K562 (cell line): ENCODE results near the gene NSMF. TPM values are rescaled to one million over a fixed set of nuclear protein-coding genes. Genes with fewer than 3 reads are reported as not detected.

Experiments used
- ATAC-seq: fragments of 200-7000 bp; cut with Tn5 transposase; 3 replicates; pipeline ENCODE4 v1.9.1; 2020; ENCODE audit warnings: moderate library complexity
- BruUV-seq: library from RNA; stranded (reverse); fragments of 400-500 nt; replicated peaks from 2 replicates; lab custom pipeline; 2021; lab: Mats Ljungman, UMichigan
- CTCF ChIA-PET: fragments of 300-600 bp; formaldehyde crosslinking; extraction: SDS; loops from one replicate; lab custom pipeline; 2021; ENCODE audit warnings: low intra/inter-chr PET ratio; lab: Yijun Ruan, JAX
- POLR2A ChIA-PET: fragments of 300-600, 350-650 bp; sonication (Branson Sonifier 250); formaldehyde crosslinking; extraction: SDS; loops from one replicate; lab custom pipeline; 2021; ENCODE audit warnings: antibody characterized with exemption, inconsistent platforms; lab: Yijun Ruan, JAX
- DNase-seq, 4 experiments: peaks; one replicate each; pipeline versions ENCODE4 v3.0.0 to v3.0.0-alpha.2; 2011 to 2018; ENCODE audit warnings: low spot score in 3 of 4, mixed read lengths in 3 of 4; ENCODE audit errors: extremely low read depth in 1 of 4
- FAIRE-seq: peaks from 2 replicates; lab custom pipeline; 2011; peaks lifted over from hg19 to GRCh38; lab: Jason Lieb, UNC
- H2AFZ ChIP-seq: 2 replicates; pipeline ENCODE4 v1.6.0; 2011; ENCODE audit warnings: low read depth, low read length, control low read depth, inconsistent platforms
- H3K27ac ChIP-seq: fragments of 200-600 bp; 3 replicates; pipeline ENCODE4 v1.8.0; 2011; ENCODE audit warnings: low read depth, mild to moderate bottlenecking, control low read depth, inconsistent platforms, low read length, moderate library complexity, mixed read lengths; ENCODE audit errors: extremely low read depth
- H3K27me3 ChIP-seq, 2 experiments: fragments of 300-600 bp in 1 of 2; 2 replicates in 1 of 2; 3 replicates in 1 of 2; pipeline versions ENCODE4 v1.6.0 to v1.8.0; 2011; ENCODE audit warnings: inconsistent platforms in 2 of 2, low read length in 2 of 2, mild to moderate bottlenecking in 1 of 2, mixed read lengths in 1 of 2, moderate library complexity in 1 of 2; ENCODE audit not compliant: control insufficient read depth in 2 of 2, insufficient read depth in 2 of 2
- H3K36me3 ChIP-seq: fragments of 300-600 bp; 3 replicates; pipeline ENCODE4 v1.8.0; 2011; ENCODE audit warnings: mild to moderate bottlenecking, low read length, inconsistent platforms; ENCODE audit not compliant: control insufficient read depth, insufficient read depth
- H3K4me1 ChIP-seq, 2 experiments: fragments of 200-600 bp in 1 of 2; replicated peaks in 1 of 2; 2 replicates in 1 of 2; 3 replicates in 1 of 2; pipeline versions ENCODE4 v1.5.1 to v1.8.0; 2011; ENCODE audit warnings: inconsistent platforms in 2 of 2, low read length in 2 of 2, mild to moderate bottlenecking in 1 of 2, mixed read lengths in 1 of 2, moderate library complexity in 1 of 2; ENCODE audit not compliant: control insufficient read depth in 2 of 2, insufficient read depth in 2 of 2
- H3K4me2 ChIP-seq: 2 replicates; pipeline ENCODE4 v1.6.1; 2011; ENCODE audit warnings: low read length, control low read depth, inconsistent platforms, mixed read lengths; ENCODE audit not compliant: insufficient read depth
- H3K4me3 ChIP-seq: fragments of 200-600 bp; sonication (generic), shearing (Covaris generic); 2 replicates; pipeline ENCODE4 v1.5.1; 2016; ENCODE audit warnings: control low read depth, inconsistent platforms
- H3K79me2 ChIP-seq: fragments of 200-600 bp; 3 replicates; pipeline ENCODE4 v1.8.0; 2011; ENCODE audit warnings: low read length, inconsistent platforms; ENCODE audit not compliant: control insufficient read depth, insufficient read depth
- H3K9ac ChIP-seq, 2 experiments: 2 replicates each; pipeline versions ENCODE4 v1.6.0 to v1.6.1; 2011; ENCODE audit warnings: low read depth in 2 of 2, low read length in 2 of 2, control low read depth in 1 of 2, inconsistent platforms in 1 of 2, mild to moderate bottlenecking in 1 of 2, mixed read lengths in 1 of 2; ENCODE audit not compliant: insufficient read depth in 1 of 2
- H3K9me1 ChIP-seq: one replicate; pipeline ENCODE4 v1.6.0; 2011; ENCODE audit warnings: inconsistent platforms, mild to moderate bottlenecking, low read length, moderate library complexity; ENCODE audit not compliant: control insufficient read depth, insufficient read depth
- H3K9me3 ChIP-seq: replicated peaks from 2 replicates; pipeline ENCODE4 v1.5.1; 2011; ENCODE audit warnings: low read depth, low read length, inconsistent platforms; ENCODE audit not compliant: control insufficient read depth, insufficient read depth
- H4K20me1 ChIP-seq: replicated peaks from 2 replicates; pipeline ENCODE4 v1.6.1; 2011; ENCODE audit warnings: low read length, inconsistent platforms, mixed read lengths; ENCODE audit not compliant: control insufficient read depth, insufficient read depth
- CCNT2 ChIP-seq: IDR thresholded peaks from 2 replicates; pipeline ENCODE4 v1.6.1; 2011; ENCODE audit warnings: borderline replicate concordance, low read depth, mild to moderate bottlenecking, moderate library complexity, mixed read lengths, low read length; ENCODE audit not compliant: insufficient read length; ENCODE audit errors: extremely low read depth
- GABPB1 ChIP-seq: sonication (generic); formaldehyde crosslinking; IDR thresholded peaks from 2 replicates; pipeline ENCODE4 v1.8.0; 2022; ENCODE audit warnings: mild to moderate bottlenecking, missing genetic modification reagents
- MAFK ChIP-seq: IDR thresholded peaks from 2 replicates; pipeline ENCODE4 v1.6.1; 2011; ENCODE audit warnings: low read length, improper control_type of control experiment
- PTBP1 ChIP-seq: fragments of 200-400 bp; formaldehyde crosslinking; IDR thresholded peaks from 2 replicates; pipeline ENCODE4 v1.6.1; 2017; ENCODE audit warnings: low read depth, low read length
- ZHX1 ChIP-seq: fragments of 150-350 bp; conservative IDR thresholded peaks from 2 replicates; pipeline ENCODE4 v1.6.1; 2014; ENCODE audit warnings: low read length
- WGBS: fragments of 100-300 bp; shearing (Covaris generic); methylation state at CpG from one replicate; pipeline ENCODE4 v1.1.6; 2016; ENCODE audit warnings: low coverage, mixed read lengths; ENCODE audit not compliant: insufficient coverage; ENCODE audit errors: missing lambda C conversion rate; 5-methylcytosine and 5-hydroxymethylcytosine counted together
- in situ Hi-C: fragments of 300-500 bp; cut with MboI; formaldehyde crosslinking; loops from 4 replicates; pipeline ENCODE4 v1.15.0; 2018; ENCODE audit warnings: inconsistent platforms, mixed read lengths
- intact Hi-C: fragments of 100-400 bp; cut with micrococcal nuclease; formaldehyde crosslinking; loops from 2 replicates; pipeline ENCODE4 v1.14.2; 2022
- polyA plus RNA-seq, 8 experiments: library from polyadenylated mRNA; depleted of rRNA in 4 of 8; stranded (reverse) in 5 of 8; unstranded in 3 of 8; fragments of >200 nt; fragmentation: Nextera tagmentation in 2 of 8; fragmentation: Illumina TruSeq in 1 of 8; extraction: Ambion mirVana in 2 of 8; extraction: Trizol in 1 of 8; gene quantifications; 2 replicates each; pipeline versions ENCODE4 v1.2.1 to v1.2.3, GENCODE V29; 2011 to 2014; ENCODE audit warnings: inconsistent platforms in 1 of 8, missing spikeins in 1 of 8
- total RNA-seq, 7 experiments: library from RNA; depleted of rRNA in 6 of 7; stranded (reverse); fragments of >200 nt in 6 of 7; fragmentation: Illumina TruSeq in 2 of 7; extraction: Trizol in 2 of 7; gene quantifications; 2 replicates each; pipeline versions ENCODE4 v1.2.1 to v1.2.3, GENCODE V29; 2011 to 2021; ENCODE audit warnings: low replicate concordance in 1 of 7

Gene NSMF
- total and polyA plus RNA-seq, 9 of the 15 experiments (the other 6 are each of a cell fraction or from before 2014, with no cell fraction given): 0.20 to 82.7 (median 29.3) TPM

GRCh38 chr9:137486545-137487453 lies 27.7 kb upstream of the NSMF start:
- H3K27me3 ChIP-seq: no peaks in the 10 kb centered on the region; a peak in 1 of 5 replicates
- H3K79me2 ChIP-seq: no peaks in the 10 kb centered on the region
- FAIRE-seq (no peak), ATAC-seq (no peak), DNase-seq (no peak)
- H3K9me3 ChIP-seq: no peaks in the 10 kb centered on the region
- H3K9ac ChIP-seq: peak overlapping the region in 1 of 2 experiments; percentile 77; a peak in 2 of 4 replicates
- no peaks in the 10 kb centered on the region for H3K36me3 ChIP-seq
- H3K9me1 ChIP-seq: no peaks in the 10 kb centered on the region
- H2AFZ ChIP-seq: no peak overlapping the region
- H3K27ac ChIP-seq: no peak overlapping the region
- ChIA-PET CTCF (no interaction called here), POLR2A (interaction anchor here (0.6 to 0.9 kb wide), 3 partner anchors 13 to 34 kb away, joined by 3 read pairs; no protein-coding TSS in a partner anchor)
- in situ Hi-C loops (no loop called here), intact Hi-C loops (no loop called here)
- 67% methylated on average over 30 of the region's 35 CpGs for WGBS
- H4K20me1 ChIP-seq: no peaks in the 10 kb centered on the region
- H3K4me1 ChIP-seq: peaks cover 31 to 68% of the 10 kb centered on the region in 2 experiments
- H3K4me2 ChIP-seq: no peak overlapping the region
- no peak overlapping the region for H3K4me3 ChIP-seq
- no peak for TF ChIP-seq CCNT2
- no peak for TF ChIP-seq GABPB1 (CRISPR knock-in tag)
- TF ChIP-seq PTBP1: no peak
- no peak for TF ChIP-seq ZHX1
- TF ChIP-seq MAFK: no peak
- no TSS peak for BruUV-seq
